SK-N-SH (cell line): ENCODE data around the gene AP4B1.

ENCODE experiments used
- CHD2 ChIP-seq: fragments of 150-350 bp; IDR thresholded peaks from 2 replicates; pipeline ENCODE4 v1.6.1; 2018; ENCODE audit warnings: low read length; ENCODE audit not compliant: partially characterized antibody
- EP300 ChIP-seq, 2 experiments: IDR thresholded peaks; 2 replicates each; pipeline versions ENCODE4 v1.4.0 to v1.6.1; 2012; ENCODE audit warnings: borderline replicate concordance in 1 of 2, low read depth in 1 of 2, low read length in 1 of 2
- EZH2phosphoT487 ChIP-seq: fragments of 200-600 bp; sonication (generic); IDR thresholded peaks from 2 replicates; pipeline ENCODE4 v1.6.1; 2017; ENCODE audit warnings: low read depth, mixed run types, mild to moderate bottlenecking, antibody characterized with exemption, moderate library complexity, borderline replicate concordance
- GABPA ChIP-seq: IDR thresholded peaks from 2 replicates; pipeline ENCODE4 v1.4.0; 2012; ENCODE audit warnings: low read depth, mild to moderate bottlenecking
- MXI1 ChIP-seq: IDR thresholded peaks from 2 replicates; pipeline ENCODE4 v1.6.1; 2012; ENCODE audit warnings: mild to moderate bottlenecking, low read depth, low read length, improper control_type of control experiment
- POLR2AphosphoS5 ChIP-seq: IDR thresholded peaks from 2 replicates; pipeline ENCODE4 v1.6.1; 2012; ENCODE audit warnings: low read depth, low read length
- RAD21 ChIP-seq: IDR thresholded peaks from 2 replicates; pipeline ENCODE4 v1.6.1; 2012; ENCODE audit warnings: mild to moderate bottlenecking, low read length
- RCOR1 ChIP-seq: fragments of 150-350 bp; IDR thresholded peaks from 2 replicates; pipeline ENCODE4 v1.6.1; 2017; ENCODE audit warnings: antibody characterized with exemption, low read length
- TAF1 ChIP-seq: IDR thresholded peaks from 2 replicates; pipeline ENCODE4 v1.6.1; 2012; ENCODE audit warnings: low read depth, mild to moderate bottlenecking, low read length, moderate library complexity, borderline replicate concordance
- TEAD4 ChIP-seq: IDR thresholded peaks from 2 replicates; pipeline ENCODE4 v1.4.0; 2012; ENCODE audit warnings: mild to moderate bottlenecking, borderline replicate concordance; ENCODE audit not compliant: insufficient read depth
- YY1 ChIP-seq: IDR thresholded peaks from 2 replicates; pipeline ENCODE4 v1.4.0; 2012; ENCODE audit warnings: low read depth, mild to moderate bottlenecking
- TF ChIP-seq, protein P1 (sequence below): fragments of 200-600 bp; sonication (generic); IDR thresholded peaks from 2 replicates; pipeline ENCODE4 v1.6.1; 2017; ENCODE audit warnings: antibody characterized with exemption, mild to moderate bottlenecking, moderate library complexity
- TF ChIP-seq, protein P2 (sequence below): IDR thresholded peaks from 2 replicates; pipeline ENCODE4 v1.6.1; 2012; ENCODE audit warnings: mild to moderate bottlenecking, low read depth, low read length, moderate library complexity
- TF ChIP-seq, protein P3 (sequence below): fragments of 150-350 bp; IDR thresholded peaks from 2 replicates; pipeline ENCODE4 v1.6.1; 2017; ENCODE audit warnings: antibody characterized with exemption, low read length, low read depth, borderline replicate concordance

DNA sequence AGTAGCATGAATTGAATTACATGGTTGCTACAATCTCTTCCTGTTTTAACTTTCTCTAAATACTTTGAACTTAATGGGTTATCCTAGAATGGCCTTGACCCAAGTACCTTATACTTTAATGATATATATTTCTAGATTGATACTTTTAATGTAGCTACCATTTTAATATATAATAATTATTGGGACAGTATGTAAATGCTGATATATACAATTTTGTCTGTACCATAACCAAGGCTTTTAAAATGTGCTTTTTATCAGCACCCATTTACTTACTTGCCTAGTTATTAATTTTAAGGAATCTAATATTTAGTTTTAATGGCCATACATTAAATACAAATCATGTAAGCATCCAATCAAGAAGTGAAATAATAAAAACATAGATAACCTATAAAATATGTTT lies 37.9 kb upstream of the AP4B1 start:
- no peak for TF ChIP-seq EP300 (IDR thresholded peaks at IDR 0.05; ENCODE audit: borderline replicate concordance in 1 of 2, low read depth in 1 of 2, low read length in 1 of 2)
- no peak for TF ChIP-seq EZH2phosphoT487
- TF ChIP-seq YY1, result no peak
- TF ChIP-seq, protein P1, sequence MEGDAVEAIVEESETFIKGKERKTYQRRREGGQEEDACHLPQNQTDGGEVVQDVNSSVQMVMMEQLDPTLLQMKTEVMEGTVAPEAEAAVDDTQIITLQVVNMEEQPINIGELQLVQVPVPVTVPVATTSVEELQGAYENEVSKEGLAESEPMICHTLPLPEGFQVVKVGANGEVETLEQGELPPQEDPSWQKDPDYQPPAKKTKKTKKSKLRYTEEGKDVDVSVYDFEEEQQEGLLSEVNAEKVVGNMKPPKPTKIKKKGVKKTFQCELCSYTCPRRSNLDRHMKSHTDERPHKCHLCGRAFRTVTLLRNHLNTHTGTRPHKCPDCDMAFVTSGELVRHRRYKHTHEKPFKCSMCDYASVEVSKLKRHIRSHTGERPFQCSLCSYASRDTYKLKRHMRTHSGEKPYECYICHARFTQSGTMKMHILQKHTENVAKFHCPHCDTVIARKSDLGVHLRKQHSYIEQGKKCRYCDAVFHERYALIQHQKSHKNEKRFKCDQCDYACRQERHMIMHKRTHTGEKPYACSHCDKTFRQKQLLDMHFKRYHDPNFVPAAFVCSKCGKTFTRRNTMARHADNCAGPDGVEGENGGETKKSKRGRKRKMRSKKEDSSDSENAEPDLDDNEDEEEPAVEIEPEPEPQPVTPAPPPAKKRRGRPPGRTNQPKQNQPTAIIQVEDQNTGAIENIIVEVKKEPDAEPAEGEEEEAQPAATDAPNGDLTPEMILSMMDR, result no peak
- TF ChIP-seq RAD21, result no peak
- no peak for TF ChIP-seq MXI1
- TF ChIP-seq, protein P2, sequence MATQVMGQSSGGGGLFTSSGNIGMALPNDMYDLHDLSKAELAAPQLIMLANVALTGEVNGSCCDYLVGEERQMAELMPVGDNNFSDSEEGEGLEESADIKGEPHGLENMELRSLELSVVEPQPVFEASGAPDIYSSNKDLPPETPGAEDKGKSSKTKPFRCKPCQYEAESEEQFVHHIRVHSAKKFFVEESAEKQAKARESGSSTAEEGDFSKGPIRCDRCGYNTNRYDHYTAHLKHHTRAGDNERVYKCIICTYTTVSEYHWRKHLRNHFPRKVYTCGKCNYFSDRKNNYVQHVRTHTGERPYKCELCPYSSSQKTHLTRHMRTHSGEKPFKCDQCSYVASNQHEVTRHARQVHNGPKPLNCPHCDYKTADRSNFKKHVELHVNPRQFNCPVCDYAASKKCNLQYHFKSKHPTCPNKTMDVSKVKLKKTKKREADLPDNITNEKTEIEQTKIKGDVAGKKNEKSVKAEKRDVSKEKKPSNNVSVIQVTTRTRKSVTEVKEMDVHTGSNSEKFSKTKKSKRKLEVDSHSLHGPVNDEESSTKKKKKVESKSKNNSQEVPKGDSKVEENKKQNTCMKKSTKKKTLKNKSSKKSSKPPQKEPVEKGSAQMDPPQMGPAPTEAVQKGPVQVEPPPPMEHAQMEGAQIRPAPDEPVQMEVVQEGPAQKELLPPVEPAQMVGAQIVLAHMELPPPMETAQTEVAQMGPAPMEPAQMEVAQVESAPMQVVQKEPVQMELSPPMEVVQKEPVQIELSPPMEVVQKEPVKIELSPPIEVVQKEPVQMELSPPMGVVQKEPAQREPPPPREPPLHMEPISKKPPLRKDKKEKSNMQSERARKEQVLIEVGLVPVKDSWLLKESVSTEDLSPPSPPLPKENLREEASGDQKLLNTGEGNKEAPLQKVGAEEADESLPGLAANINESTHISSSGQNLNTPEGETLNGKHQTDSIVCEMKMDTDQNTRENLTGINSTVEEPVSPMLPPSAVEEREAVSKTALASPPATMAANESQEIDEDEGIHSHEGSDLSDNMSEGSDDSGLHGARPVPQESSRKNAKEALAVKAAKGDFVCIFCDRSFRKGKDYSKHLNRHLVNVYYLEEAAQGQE, result no peak
- no peak for TF ChIP-seq CHD2
- no peak for TF ChIP-seq POLR2AphosphoS5
- no peak for TF ChIP-seq GABPA
- TF ChIP-seq TAF1, result no peak
- TF ChIP-seq, protein P3, sequence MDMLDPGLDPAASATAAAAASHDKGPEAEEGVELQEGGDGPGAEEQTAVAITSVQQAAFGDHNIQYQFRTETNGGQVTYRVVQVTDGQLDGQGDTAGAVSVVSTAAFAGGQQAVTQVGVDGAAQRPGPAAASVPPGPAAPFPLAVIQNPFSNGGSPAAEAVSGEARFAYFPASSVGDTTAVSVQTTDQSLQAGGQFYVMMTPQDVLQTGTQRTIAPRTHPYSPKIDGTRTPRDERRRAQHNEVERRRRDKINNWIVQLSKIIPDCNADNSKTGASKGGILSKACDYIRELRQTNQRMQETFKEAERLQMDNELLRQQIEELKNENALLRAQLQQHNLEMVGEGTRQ, result no peak
- no peak for TF ChIP-seq RCOR1
- no peak for TF ChIP-seq TEAD4
